WTC11 (cell line): ENCODE measurements around the gene SLC19A1. TPM values are rescaled to one million over a fixed set of nuclear protein-coding genes. Genes with fewer than 3 reads are reported as not detected.

Experiments used
- ATAC-seq: fragments of 200-7000 bp; cut with Tn5 transposase; 2 replicates; pipeline ENCODE4 v1.10.0; 2021; ENCODE audit warnings: mild to moderate bottlenecking, moderate library complexity
- CTCF ChIA-PET: fragments of 300-600 bp; sonication (Branson Sonifier 250); formaldehyde crosslinking; loops from one replicate; lab custom pipeline; 2021; ENCODE audit warnings: antibody characterized with exemption; lab: Charles Lee
- POLR2A ChIA-PET: fragments of 350-600 bp; sonication (Branson Sonifier 250); formaldehyde crosslinking; loops from one replicate; lab custom pipeline; 2021; ENCODE audit warnings: antibody characterized with exemption; lab: Charles Lee
- DNase-seq: peaks from one replicate; pipeline ENCODE4 v3.0.0; 2021; ENCODE audit warnings: low spot score
- H3K27ac Mint-ChIP-seq: 2 replicates; pipeline ENCODE4 v1.8.0; 2021; ENCODE audit warnings: mixed read lengths
- H3K27me3 Mint-ChIP-seq: 2 replicates; pipeline ENCODE4 v1.8.0; 2021; ENCODE audit warnings: low read depth, mild to moderate bottlenecking, moderate library complexity, mixed read lengths
- H3K36me3 Mint-ChIP-seq: 2 replicates; pipeline ENCODE4 v1.8.0; 2021; ENCODE audit warnings: mixed read lengths
- H3K4me1 Mint-ChIP-seq: 2 replicates; pipeline ENCODE4 v1.8.0; 2022; ENCODE audit warnings: mixed read lengths
- H3K4me3 Mint-ChIP-seq: 2 replicates; pipeline ENCODE4 v1.8.0; 2021; ENCODE audit warnings: mild to moderate bottlenecking, moderate library complexity, mixed read lengths
- H3K9me3 Mint-ChIP-seq: 2 replicates; pipeline ENCODE4 v1.8.0; 2021; ENCODE audit warnings: mixed read lengths
- ATF1 ChIP-seq: sonication (generic); formaldehyde crosslinking; IDR thresholded peaks from 2 replicates; pipeline ENCODE4 v1.8.1; 2023; ENCODE audit warnings: mild to moderate bottlenecking, moderate library complexity, missing genetic modification reagents
- EMX1 ChIP-seq: fragments of 250-450 bp; sonication (Bioruptor Pico); IDR thresholded peaks from 2 replicates; pipeline ENCODE4 v1.8.0; 2021; ENCODE audit warnings: mild to moderate bottlenecking
- GTF2I ChIP-seq: fragments of 250-450 bp; sonication (Bioruptor Pico); conservative IDR thresholded peaks from 2 replicates; pipeline ENCODE4 v1.4.0; 2021; ENCODE audit warnings: mild to moderate bottlenecking
- NR1H2 ChIP-seq: sonication (generic); formaldehyde crosslinking; IDR thresholded peaks from 2 replicates; pipeline ENCODE4 v1.9.0; 2021; ENCODE audit warnings: mild to moderate bottlenecking, moderate library complexity, missing genetic modification reagents
- OVOL2 ChIP-seq: fragments of 250-450 bp; sonication (Bioruptor Pico); IDR thresholded peaks from 2 replicates; pipeline ENCODE4 v1.9.0; 2021; ENCODE audit warnings: mild to moderate bottlenecking, borderline replicate concordance
- TCF7 ChIP-seq: sonication (generic); formaldehyde crosslinking; IDR thresholded peaks from 2 replicates; pipeline ENCODE4 v1.8.0; 2022; ENCODE audit warnings: mild to moderate bottlenecking, low read depth, missing genetic modification reagents, moderate library complexity
- ZBTB21 ChIP-seq: sonication (generic); formaldehyde crosslinking; IDR thresholded peaks from 2 replicates; pipeline ENCODE4 v1.8.1; 2023; ENCODE audit warnings: mild to moderate bottlenecking, missing genetic modification reagents, borderline replicate concordance
- ZNF671 ChIP-seq: fragments of 250-450 bp; sonication (Bioruptor Pico); IDR thresholded peaks from 2 replicates; pipeline ENCODE4 v1.8.0; 2021; ENCODE audit warnings: mild to moderate bottlenecking
- microRNA-seq: library from miRNA; unstranded; fragments of <30 nt; microRNA quantifications from one replicate; pipeline ENCODE4 v1.2.0, GENCODE V29; 2022; ENCODE audit warnings: borderline number of aligned reads
- total RNA-seq: library from RNA; stranded (reverse); gene quantifications from 3 replicates; pipeline ENCODE4 v1.2.3, GENCODE V29; 2021
- TF ChIP-seq, protein P1 (sequence below): fragments of 250-450 bp; sonication (Bioruptor Pico); IDR thresholded peaks from 2 replicates; pipeline ENCODE4 v1.9.0; 2021; ENCODE audit warnings: mild to moderate bottlenecking
- TF ChIP-seq, protein P2 (sequence below): sonication (generic); formaldehyde crosslinking; IDR thresholded peaks from 2 replicates; pipeline ENCODE4 v1.8.0; 2022; ENCODE audit warnings: mild to moderate bottlenecking, missing genetic modification reagents

SLC19A1 gene
- total RNA-seq, 1 experiment from 2014 or later, result 29.8 TPM

DNA sequence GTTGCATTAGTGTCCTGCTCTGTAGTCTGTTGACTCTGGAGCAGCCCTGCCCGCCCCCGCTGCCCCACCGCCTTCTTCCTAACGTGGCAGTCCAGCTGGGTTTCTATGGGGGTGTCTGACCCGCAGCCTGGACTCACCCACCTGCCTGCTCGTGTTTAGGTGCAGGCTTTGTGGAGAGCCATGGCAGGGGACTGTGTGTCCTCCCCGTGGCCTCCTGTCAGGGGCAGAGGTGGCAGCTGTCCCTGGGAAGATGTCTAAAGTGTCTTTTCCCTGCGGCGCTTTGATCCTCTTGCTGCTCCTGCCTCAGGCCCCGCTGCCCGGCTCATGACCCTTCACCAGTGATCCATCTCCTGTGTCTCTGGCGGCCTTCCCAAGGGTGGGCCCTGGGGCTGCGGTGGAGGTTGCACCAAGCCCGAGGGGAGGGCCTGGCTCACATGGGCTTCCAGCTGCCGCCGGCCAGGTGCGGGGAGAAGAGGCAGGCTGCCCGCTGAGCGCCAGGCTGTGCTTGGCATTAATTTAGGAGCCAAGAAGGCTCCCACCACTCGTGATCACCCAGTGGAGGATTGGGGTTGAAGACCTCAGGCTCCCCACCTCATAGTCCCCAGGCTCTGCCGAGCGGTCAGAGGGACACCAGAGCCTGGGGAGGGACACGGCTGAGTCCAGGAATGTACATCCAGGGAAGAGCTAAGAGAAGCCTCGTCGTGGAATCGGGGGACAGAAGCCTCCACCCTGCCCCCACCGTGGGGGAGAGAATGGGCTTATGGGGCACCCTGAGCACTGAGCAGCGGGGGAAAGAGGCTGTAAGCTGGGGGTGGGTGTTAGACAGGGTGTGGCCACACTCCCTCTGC is 93.2 kb downstream of the SLC19A1 start (continued):
- TF ChIP-seq OVOL2 (CRISPR knock-in tag), result no peak
- TF ChIP-seq NR1H2 (CRISPR knock-in tag), result no peak
- no peak for TF ChIP-seq GTF2I (CRISPR knock-in tag)
- TF ChIP-seq, all 79 proteins: peak for 0

DNA sequence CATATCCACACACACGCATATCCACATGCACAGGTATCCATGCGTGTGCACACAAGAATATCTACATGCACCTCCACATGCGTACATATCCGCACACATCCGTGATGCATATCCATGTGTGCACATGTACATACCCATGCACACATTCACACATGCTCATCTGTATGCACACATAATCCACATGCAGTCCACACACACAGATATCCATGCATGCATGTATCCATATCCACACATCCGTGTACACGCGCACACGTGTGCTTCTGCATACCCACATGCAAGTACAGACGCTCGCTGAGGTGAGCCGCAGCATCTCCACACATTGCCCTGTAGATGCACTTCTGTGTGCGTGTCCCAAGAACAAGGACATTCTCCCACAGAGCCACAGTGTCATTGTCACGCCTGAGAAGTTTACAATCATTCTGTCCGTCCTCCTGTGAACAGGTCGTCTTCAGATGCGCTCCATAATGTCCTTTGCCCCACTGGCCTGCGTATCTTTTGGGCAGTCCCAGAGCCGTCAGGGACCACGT is 93.9 kb downstream of the SLC19A1 start:
- ATAC-seq (no peak), DNase-seq (no peak)
- POLR2A ChIA-PET, result no interaction called here
- no peak overlapping the region for H3K4me3 Mint-ChIP-seq
- peaks cover 23% of the 10 kb centered on the region for H3K9me3 Mint-ChIP-seq
- TF ChIP-seq EMX1 (CRISPR knock-in tag) (no peak), ZNF671 (CRISPR knock-in tag) (no peak), TCF7 (CRISPR knock-in tag) (no peak), ATF1 (CRISPR knock-in tag) (no peak), ZBTB21 (no peak)
- TF ChIP-seq, protein P1, sequence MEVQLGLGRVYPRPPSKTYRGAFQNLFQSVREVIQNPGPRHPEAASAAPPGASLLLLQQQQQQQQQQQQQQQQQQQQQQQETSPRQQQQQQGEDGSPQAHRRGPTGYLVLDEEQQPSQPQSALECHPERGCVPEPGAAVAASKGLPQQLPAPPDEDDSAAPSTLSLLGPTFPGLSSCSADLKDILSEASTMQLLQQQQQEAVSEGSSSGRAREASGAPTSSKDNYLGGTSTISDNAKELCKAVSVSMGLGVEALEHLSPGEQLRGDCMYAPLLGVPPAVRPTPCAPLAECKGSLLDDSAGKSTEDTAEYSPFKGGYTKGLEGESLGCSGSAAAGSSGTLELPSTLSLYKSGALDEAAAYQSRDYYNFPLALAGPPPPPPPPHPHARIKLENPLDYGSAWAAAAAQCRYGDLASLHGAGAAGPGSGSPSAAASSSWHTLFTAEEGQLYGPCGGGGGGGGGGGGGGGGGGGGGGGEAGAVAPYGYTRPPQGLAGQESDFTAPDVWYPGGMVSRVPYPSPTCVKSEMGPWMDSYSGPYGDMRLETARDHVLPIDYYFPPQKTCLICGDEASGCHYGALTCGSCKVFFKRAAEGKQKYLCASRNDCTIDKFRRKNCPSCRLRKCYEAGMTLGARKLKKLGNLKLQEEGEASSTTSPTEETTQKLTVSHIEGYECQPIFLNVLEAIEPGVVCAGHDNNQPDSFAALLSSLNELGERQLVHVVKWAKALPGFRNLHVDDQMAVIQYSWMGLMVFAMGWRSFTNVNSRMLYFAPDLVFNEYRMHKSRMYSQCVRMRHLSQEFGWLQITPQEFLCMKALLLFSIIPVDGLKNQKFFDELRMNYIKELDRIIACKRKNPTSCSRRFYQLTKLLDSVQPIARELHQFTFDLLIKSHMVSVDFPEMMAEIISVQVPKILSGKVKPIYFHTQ (CRISPR knock-in tag), result no peak
- TF ChIP-seq, protein P2, sequence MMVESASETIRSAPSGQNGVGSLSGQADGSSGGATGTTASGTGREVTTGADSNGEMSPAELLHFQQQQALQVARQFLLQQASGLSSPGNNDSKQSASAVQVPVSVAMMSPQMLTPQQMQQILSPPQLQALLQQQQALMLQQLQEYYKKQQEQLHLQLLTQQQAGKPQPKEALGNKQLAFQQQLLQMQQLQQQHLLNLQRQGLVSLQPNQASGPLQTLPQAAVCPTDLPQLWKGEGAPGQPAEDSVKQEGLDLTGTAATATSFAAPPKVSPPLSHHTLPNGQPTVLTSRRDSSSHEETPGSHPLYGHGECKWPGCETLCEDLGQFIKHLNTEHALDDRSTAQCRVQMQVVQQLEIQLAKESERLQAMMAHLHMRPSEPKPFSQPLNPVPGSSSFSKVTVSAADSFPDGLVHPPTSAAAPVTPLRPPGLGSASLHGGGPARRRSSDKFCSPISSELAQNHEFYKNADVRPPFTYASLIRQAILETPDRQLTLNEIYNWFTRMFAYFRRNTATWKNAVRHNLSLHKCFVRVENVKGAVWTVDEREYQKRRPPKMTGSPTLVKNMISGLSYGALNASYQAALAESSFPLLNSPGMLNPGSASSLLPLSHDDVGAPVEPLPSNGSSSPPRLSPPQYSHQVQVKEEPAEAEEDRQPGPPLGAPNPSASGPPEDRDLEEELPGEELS (CRISPR knock-in tag), result no peak
- peaks cover 3% of the 10 kb centered on the region; the same call in 1 of the 2 replicates for H3K4me1 Mint-ChIP-seq
- peaks cover 38% of the 10 kb centered on the region for H3K36me3 Mint-ChIP-seq
- H3K27ac Mint-ChIP-seq, result peak overlapping the region; percentile 32
- H3K27me3 Mint-ChIP-seq, result no peaks in the 10 kb centered on the region
- CTCF ChIA-PET, result interaction anchor here (0.9 kb wide), 1 partner anchor 9 kb away, joined by 3 read pairs; no protein-coding TSS in a partner anchor

Small RNA genes within 50 kb of the gene (microRNA-seq; reads per million reads assigned to microRNA genes)
- gene MIR6815, result 29.7 reads per million, percentile 46 among the genes with 10 or more reads in this experiment

Other genes with a start within 250 kb of the SLC19A1 start
- 231 to 241 TPM (median 231 TPM) in 3 replicates for gene COL18A1, start 137.3 kb downstream of the SLC19A1 start, total RNA-seq
- 8.5 to 14.0 TPM (median 11.8 TPM) in 3 replicates for gene PCBP3, start 101.3 kb upstream of the SLC19A1 start, total RNA-seq